OCI-LY1 (cell line): ENCODE measurements around the gene RPL15.

Experiments used
- H2AFZ ChIP-seq: fragments of 200-600 bp; sonication (generic), shearing (Covaris generic); 2 replicates; pipeline ENCODE4 v1.6.0; 2014; ENCODE audit warnings: antibody characterized with exemption, mild to moderate bottlenecking, low read length
- H3F3A ChIP-seq: fragments of 200-600 bp; sonication (generic), shearing (Covaris generic); 2 replicates; pipeline ENCODE4 v1.6.0; 2014; ENCODE audit warnings: mild to moderate bottlenecking, antibody characterized with exemption, low read length, moderate library complexity; ENCODE audit not compliant: insufficient read depth
- H3K27ac ChIP-seq: fragments of 200-600 bp; sonication (generic); 2 replicates; pipeline ENCODE4 v1.5.1; 2014; ENCODE audit warnings: low read length, mixed run types, mild to moderate bottlenecking, low read depth; ENCODE audit not compliant: poor library complexity, severe bottlenecking
- H3K27me3 ChIP-seq: fragments of 200-600 bp; sonication (generic); 2 replicates; pipeline ENCODE4 v1.6.0; 2014; ENCODE audit warnings: antibody characterized with exemption, mild to moderate bottlenecking, low read length, moderate library complexity; ENCODE audit not compliant: insufficient read depth
- H3K36me3 ChIP-seq: fragments of 200-600 bp; sonication (generic); 2 replicates; pipeline ENCODE4 v1.6.1; 2014; ENCODE audit warnings: mild to moderate bottlenecking, antibody characterized with exemption, low read length, moderate library complexity, mixed read lengths; ENCODE audit not compliant: insufficient read depth
- H3K4me1 ChIP-seq: fragments of 200-600 bp; sonication (generic); 2 replicates; pipeline ENCODE4 v1.5.1; 2014; ENCODE audit warnings: mild to moderate bottlenecking, low read length, moderate library complexity; ENCODE audit not compliant: insufficient read depth, severe bottlenecking
- H3K4me2 ChIP-seq: fragments of 200-600 bp; sonication (generic), shearing (Covaris generic); 2 replicates; pipeline ENCODE4 v1.6.1; 2014; ENCODE audit warnings: low read length
- H3K4me3 ChIP-seq: fragments of 200-600 bp; sonication (generic); 2 replicates; pipeline ENCODE4 v1.5.1; 2014; ENCODE audit warnings: low read length, low read depth, mild to moderate bottlenecking, mixed read lengths; ENCODE audit not compliant: poor library complexity, severe bottlenecking
- H3K79me2 ChIP-seq: fragments of 200-600 bp; shearing (Covaris generic); 2 replicates; pipeline ENCODE4 v1.6.1; 2016; ENCODE audit warnings: mixed run types, low read length, mixed read lengths; ENCODE audit not compliant: insufficient read depth
- H3K9ac ChIP-seq: fragments of 200-600 bp; sonication (generic), shearing (Covaris generic); 2 replicates; pipeline ENCODE4 v1.6.1; 2014; ENCODE audit warnings: mild to moderate bottlenecking, low read length, mixed read lengths
- H3K9me2 ChIP-seq: fragments of 200-600 bp; sonication (generic), shearing (Covaris generic); 2 replicates; pipeline ENCODE4 v1.6.1; 2014; ENCODE audit warnings: low read depth, mild to moderate bottlenecking, low read length, mixed read lengths
- H3K9me3 ChIP-seq: fragments of 200-600 bp; shearing (Covaris generic); 2 replicates; pipeline ENCODE4 v1.6.1; 2014; ENCODE audit warnings: low read length, mixed read lengths
- H4K20me1 ChIP-seq: fragments of 200-600 bp; sonication (generic), shearing (Covaris generic); 2 replicates; pipeline ENCODE4 v1.6.0; 2016; ENCODE audit warnings: mild to moderate bottlenecking, low read length; ENCODE audit not compliant: insufficient read depth
- EZH2 ChIP-seq: fragments of 200-600 bp; sonication (generic), shearing (Covaris generic); IDR thresholded peaks from 2 replicates; pipeline ENCODE4 v1.8.0; 2017; ENCODE audit warnings: borderline replicate concordance, mixed run types, mild to moderate bottlenecking, antibody characterized with exemption, low read length, moderate library complexity, mixed read lengths
- TF ChIP-seq, protein P1 (sequence below): fragments of 200-600 bp; sonication (generic), shearing (Covaris generic); IDR thresholded peaks from 2 replicates; pipeline ENCODE4 v1.5.1; 2017; ENCODE audit warnings: mild to moderate bottlenecking, antibody characterized with exemption, low read length, moderate library complexity, mixed read lengths

The RPL15 gene

GRCh38 chr3:23944007-23944783, 27.3 kb downstream of the RPL15 start:
- H3K4me1 ChIP-seq = peaks cover 15% of the 10 kb centered on the region
- H3K36me3 ChIP-seq = no peaks in the 10 kb centered on the region; the same call in 1 of the 2 replicates
- TF ChIP-seq EZH2 = no peak
- TF ChIP-seq, protein P1, sequence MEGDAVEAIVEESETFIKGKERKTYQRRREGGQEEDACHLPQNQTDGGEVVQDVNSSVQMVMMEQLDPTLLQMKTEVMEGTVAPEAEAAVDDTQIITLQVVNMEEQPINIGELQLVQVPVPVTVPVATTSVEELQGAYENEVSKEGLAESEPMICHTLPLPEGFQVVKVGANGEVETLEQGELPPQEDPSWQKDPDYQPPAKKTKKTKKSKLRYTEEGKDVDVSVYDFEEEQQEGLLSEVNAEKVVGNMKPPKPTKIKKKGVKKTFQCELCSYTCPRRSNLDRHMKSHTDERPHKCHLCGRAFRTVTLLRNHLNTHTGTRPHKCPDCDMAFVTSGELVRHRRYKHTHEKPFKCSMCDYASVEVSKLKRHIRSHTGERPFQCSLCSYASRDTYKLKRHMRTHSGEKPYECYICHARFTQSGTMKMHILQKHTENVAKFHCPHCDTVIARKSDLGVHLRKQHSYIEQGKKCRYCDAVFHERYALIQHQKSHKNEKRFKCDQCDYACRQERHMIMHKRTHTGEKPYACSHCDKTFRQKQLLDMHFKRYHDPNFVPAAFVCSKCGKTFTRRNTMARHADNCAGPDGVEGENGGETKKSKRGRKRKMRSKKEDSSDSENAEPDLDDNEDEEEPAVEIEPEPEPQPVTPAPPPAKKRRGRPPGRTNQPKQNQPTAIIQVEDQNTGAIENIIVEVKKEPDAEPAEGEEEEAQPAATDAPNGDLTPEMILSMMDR = no peak
- no peak overlapping the region; the same call in 1 of the 2 replicates for H3K9ac ChIP-seq
- no peaks in the 10 kb centered on the region for H4K20me1 ChIP-seq
- H3K79me2 ChIP-seq = no peaks in the 10 kb centered on the region
- peak overlapping the region; percentile 69 for H3K4me3 ChIP-seq
- H3K9me2 ChIP-seq = no peaks in the 10 kb centered on the region
- peak overlapping the region; percentile 87 for H3K4me2 ChIP-seq
- H3K27ac ChIP-seq = no peak overlapping the region
- no peak overlapping the region for H2AFZ ChIP-seq
- H3K27me3 ChIP-seq = no peaks in the 10 kb centered on the region
- H3F3A ChIP-seq = peaks cover 5% of the 10 kb centered on the region
- H3K9me3 ChIP-seq = no peaks in the 10 kb centered on the region

DNA sequence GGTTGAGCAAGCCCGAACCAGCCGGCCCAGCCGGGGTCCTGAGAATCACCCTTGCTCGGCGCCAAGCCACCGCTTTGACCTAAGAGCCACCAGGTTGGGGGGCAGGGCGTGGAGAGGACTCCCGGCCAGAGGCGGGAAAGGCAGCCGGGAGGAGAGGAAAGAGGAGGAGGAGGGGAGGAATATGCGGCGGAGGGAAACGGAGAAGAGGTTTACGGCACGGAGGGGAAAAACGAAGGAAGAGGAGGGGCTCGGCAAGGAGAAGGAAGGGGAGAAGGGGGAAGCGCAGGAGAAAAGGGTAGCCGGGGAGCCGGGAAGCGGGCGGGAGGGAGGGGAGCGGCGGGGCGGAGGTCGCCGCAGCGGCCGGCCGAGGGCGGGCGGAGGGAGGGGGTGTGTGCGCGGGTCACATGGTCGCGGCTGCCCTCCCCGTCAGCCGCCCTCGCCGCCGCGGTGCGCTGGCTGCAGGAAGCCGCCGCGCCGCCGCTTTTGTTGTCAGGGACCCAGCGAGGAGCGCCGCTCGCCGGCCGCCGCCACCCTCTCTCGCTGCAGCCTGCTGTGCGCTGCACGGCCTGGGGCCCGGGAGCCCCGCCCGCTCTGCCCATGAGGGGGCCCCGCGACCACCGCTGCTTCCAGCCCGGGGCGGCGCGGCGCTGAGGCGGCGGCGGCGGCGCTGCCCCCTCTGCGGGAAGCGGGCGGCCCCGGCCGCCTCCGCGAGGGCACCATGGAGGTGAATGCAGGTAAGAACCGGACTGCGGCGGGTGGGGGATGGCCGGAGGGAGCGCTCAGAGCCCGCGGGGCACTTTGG, 28.1 kb downstream of the RPL15 start, which contains the start of gene NR1D2:
Gene NR1D2 (plus strand): TSS at position 426 of the 802 bp plus-strand sequence. CDS start 293 bp downstream, at position 719.
- Histone ChIP-seq H3K9me3 (no peaks in the 10 kb centered on the region), H3K27me3 (no peaks in the 10 kb centered on the region), H3K27ac (no peak within 1 kb of the TSS), H4K20me1 (no peaks in the 10 kb centered on the region), H3K36me3 (no peaks in the 10 kb centered on the region; the same call in 1 of the 2 replicates), H3K9me2 (no peaks in the 10 kb centered on the region), H3K4me1 (peaks cover 21% of the 10 kb centered on the region), H3K79me2 (no peaks in the 10 kb centered on the region), H3K9ac (peak within 1 kb of the TSS; percentile 70), H3K4me3 (peak within 1 kb of the TSS; percentile 69), H3K4me2 (peak within 1 kb of the TSS; percentile 87), H3F3A (peaks cover 10% of the 10 kb centered on the region), H2AFZ (no peak within 1 kb of the TSS)
- TF ChIP-seq EZH2 = no peak
- TF ChIP-seq, protein P1 = no peak

GRCh38 chr3:23945663-23945912, 28.7 kb downstream of the RPL15 start:
- H3K9me2 ChIP-seq = no peaks in the 10 kb centered on the region
- H3K27me3 ChIP-seq = no peaks in the 10 kb centered on the region
- H3K4me3 ChIP-seq = peak overlapping the region; percentile 69
- TF ChIP-seq, protein P1 = no peak
- TF ChIP-seq EZH2 = no peak
- H3K4me1 ChIP-seq = peaks cover 25% of the 10 kb centered on the region
- H3K36me3 ChIP-seq = no peaks in the 10 kb centered on the region; the same call in 1 of the 2 replicates
- no peaks in the 10 kb centered on the region for H4K20me1 ChIP-seq
- H3K9ac ChIP-seq = peak overlapping the region; percentile 42; the same call in 1 of the 2 replicates
- no peaks in the 10 kb centered on the region for H3K79me2 ChIP-seq
- peak overlapping the region; percentile 87 for H3K4me2 ChIP-seq
- no peak overlapping the region for H2AFZ ChIP-seq
- peaks cover 10% of the 10 kb centered on the region for H3F3A ChIP-seq
- no peaks in the 10 kb centered on the region for H3K9me3 ChIP-seq
- no peak overlapping the region for H3K27ac ChIP-seq
